GM12891 (cell line): ENCODE results near the gene ISLR2.

Experiments used
- DNase-seq: peaks from one replicate; pipeline ENCODE4 v3.0.0; 2011; ENCODE audit warnings: low spot score; ENCODE audit not compliant: insufficient read length
- FAIRE-seq: peaks from 2 replicates; lab custom pipeline; 2011; peaks lifted over from hg19 to GRCh38; lab: Jason Lieb, UNC
- PAX5 ChIP-seq: IDR thresholded peaks from 2 replicates; pipeline ENCODE4 v1.6.1; 2011; ENCODE audit warnings: low read length, moderate library complexity, mild to moderate bottlenecking; ENCODE audit not compliant: insufficient read depth, severe bottlenecking
- POLR2A ChIP-seq: IDR thresholded peaks from 2 replicates; pipeline ENCODE4 v1.6.1; 2011; ENCODE audit warnings: low read depth, low read length, control low read depth
- POLR2AphosphoS5 ChIP-seq: IDR thresholded peaks from 2 replicates; pipeline ENCODE4 v1.6.1; 2011; ENCODE audit warnings: low read depth, low read length, control low read depth
- POU2F2 ChIP-seq: IDR thresholded peaks from 2 replicates; pipeline ENCODE4 v1.6.1; 2011; ENCODE audit warnings: low read depth, mild to moderate bottlenecking, control low read depth, low read length, moderate library complexity
- SPI1 ChIP-seq: IDR thresholded peaks from 2 replicates; pipeline ENCODE4 v1.6.1; 2011; ENCODE audit warnings: low read depth, low read length, control low read depth
- TAF1 ChIP-seq: IDR thresholded peaks from 2 replicates; pipeline ENCODE4 v1.6.1; 2011; ENCODE audit warnings: low read depth, low read length, control low read depth

Gene ISLR2

GRCh38 chr15:74138642-74139041, 8.3 kb downstream of the ISLR2 start:
- FAIRE-seq = no peak
- DNase-seq = no peak
- no peak for TF ChIP-seq POU2F2
- no peak for TF ChIP-seq SPI1
- TF ChIP-seq TAF1 = no peak
- no peak for TF ChIP-seq PAX5
- no peak for TF ChIP-seq POLR2A
- TF ChIP-seq POLR2AphosphoS5 = no peak

GRCh38 chr15:74141591-74141990, 11.2 kb downstream of the ISLR2 start:
- DNase-seq (no peak), FAIRE-seq (no peak)
- TF ChIP-seq PAX5 (no peak), TAF1 (no peak), POLR2AphosphoS5 (no peak), POU2F2 (no peak), SPI1 (no peak), POLR2A (no peak)

GRCh38 chr15:74144153-74144775, 13.9 kb downstream of the ISLR2 start:
- peak; percentile 59 for FAIRE-seq
- DNase-seq = no peak
- TF ChIP-seq PAX5 (no peak), POLR2AphosphoS5 (no peak), TAF1 (no peak), SPI1 (no peak), POLR2A (no peak), POU2F2 (no peak)

- DNase-seq (no peak), FAIRE-seq (no peak)
- no peak for TF ChIP-seq SPI1
- no peak for TF ChIP-seq TAF1
- no peak for TF ChIP-seq POLR2AphosphoS5
- TF ChIP-seq POLR2A = no peak
- TF ChIP-seq PAX5 = no peak
- no peak for TF ChIP-seq POU2F2
Measured at GRCh38 chr15:74146277-74146800, 16.0 kb downstream of the ISLR2 start.

DNA sequence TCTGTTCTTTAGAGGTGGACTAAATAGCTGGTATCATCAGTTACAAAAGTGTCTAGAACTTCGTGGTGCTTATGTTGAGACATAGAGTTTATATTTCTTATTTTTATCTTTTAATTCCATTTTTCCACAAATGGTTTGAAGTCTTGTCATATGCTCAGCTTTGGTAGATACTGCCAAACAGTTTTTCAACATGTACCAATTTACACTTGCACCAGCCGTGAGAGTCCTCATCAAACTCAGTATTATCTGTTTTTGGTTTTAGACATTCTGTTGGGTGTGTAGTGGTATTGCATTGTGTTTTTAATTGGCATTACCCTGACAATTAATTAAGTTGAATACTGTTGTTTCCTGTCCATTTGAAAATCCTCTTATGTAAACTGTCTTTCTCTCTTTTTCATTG, 16.7 kb downstream of the ISLR2 start:
- FAIRE-seq = no peak
- TF ChIP-seq POU2F2 (no peak), SPI1 (no peak), POLR2AphosphoS5 (no peak), TAF1 (no peak), POLR2A (no peak), PAX5 (no peak)
- no peak for DNase-seq

DNA sequence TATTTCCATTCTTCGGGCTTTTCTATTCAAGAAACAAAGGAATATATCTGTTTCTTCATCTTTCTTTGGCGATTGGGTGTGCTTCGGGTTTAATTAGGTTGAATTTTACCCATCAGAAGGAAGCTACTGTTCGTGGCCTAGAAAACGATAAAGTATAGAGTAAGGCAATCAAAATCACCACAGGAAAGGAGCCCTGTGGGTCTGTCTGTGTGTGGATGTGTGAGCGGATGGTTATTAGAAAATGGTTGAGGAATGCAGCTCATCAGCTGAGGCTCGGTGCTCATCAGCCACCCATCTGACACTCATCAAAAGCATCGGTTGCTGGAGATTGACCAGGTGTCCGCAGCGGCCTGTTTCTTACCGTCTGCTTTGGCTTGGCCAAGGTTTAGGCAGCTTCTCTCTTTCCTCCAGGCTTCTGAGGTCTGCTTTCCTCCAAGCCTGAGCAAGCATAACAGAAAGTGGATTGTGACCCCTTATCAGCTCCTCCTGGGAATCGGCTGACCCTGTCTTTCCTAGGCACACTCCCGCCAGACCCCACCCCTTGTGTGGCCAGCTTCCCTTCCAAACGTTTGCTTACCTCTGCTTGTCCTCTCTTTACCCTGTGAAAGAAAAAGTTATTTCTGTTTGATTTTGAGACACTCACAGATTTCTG, 25.5 kb downstream of the ISLR2 start:
- FAIRE-seq (no peak), DNase-seq (no peak)
- TF ChIP-seq SPI1 (no peak), PAX5 (no peak), POLR2A (no peak), TAF1 (no peak), POU2F2 (no peak), POLR2AphosphoS5 (no peak)

- FAIRE-seq (peak; percentile 83), DNase-seq (no peak)
- TF ChIP-seq PAX5 (no peak), POLR2A (no peak), POLR2AphosphoS5 (no peak), TAF1 (no peak), SPI1 (no peak), POU2F2 (no peak)
Measured at GRCh38 chr15:74156678-74157411, 26.5 kb downstream of the ISLR2 start.

- DNase-seq (no peak), FAIRE-seq (peak; percentile 90)
- TF ChIP-seq POLR2A = no peak
- no peak for TF ChIP-seq PAX5
- TF ChIP-seq POU2F2 = 0 out of 2 replicates have a peak, but pooled peaks have one; percentile 12
- TF ChIP-seq TAF1 = no peak
- TF ChIP-seq SPI1 = no peak
- no peak for TF ChIP-seq POLR2AphosphoS5
Measured at GRCh38 chr15:74157868-74158827, 27.8 kb downstream of the ISLR2 start.
